HAP-1 (cell line): Measurements from ENCODE around the gene NEK7.

Experiments used
- DNase-seq, 2 experiments: peaks; one replicate each; pipeline ENCODE4 v3.0.0-alpha.2; 2016 to 2020; ENCODE audit warnings: low spot score in 2 of 2
- H3K27me3 ChIP-seq: fragments of 250-450 bp; sonication (Bioruptor Pico); 2 replicates; pipeline ENCODE4 v1.5.1; 2020; ENCODE audit warnings: low read depth, mild to moderate bottlenecking, moderate library complexity
- H3K36me3 ChIP-seq: fragments of 250-450 bp; sonication (Bioruptor Pico); replicated peaks from 2 replicates; pipeline ENCODE4 v1.5.1; 2020; ENCODE audit warnings: mild to moderate bottlenecking
- H3K4me1 ChIP-seq: fragments of 250-450 bp; sonication (Bioruptor Pico); 2 replicates; pipeline ENCODE4 v1.5.1; 2020; ENCODE audit warnings: mild to moderate bottlenecking
- H3K4me3 ChIP-seq: fragments of 250-450 bp; sonication (Bioruptor Pico); 2 replicates; pipeline ENCODE4 v1.5.1; 2020; ENCODE audit warnings: mild to moderate bottlenecking, moderate library complexity
- H3K9me3 ChIP-seq: fragments of 250-450 bp; sonication (Bioruptor Pico); 2 replicates; pipeline ENCODE4 v1.5.1; 2020; ENCODE audit warnings: mild to moderate bottlenecking, moderate library complexity
- in situ Hi-C: fragments of 300-500 bp; cut with MboI; formaldehyde crosslinking; loops from 3 replicates; pipeline ENCODE4 v1.14.3; 2020; ENCODE audit warnings: low sequenced_read_pairs, inconsistent platforms, mixed read lengths

The NEK7 gene

GRCh38 chr1:198367296-198367695, 210.5 kb downstream of the NEK7 start:
- in situ Hi-C loops: no loop called here
- no peaks in the 10 kb centered on the region for H3K27me3 ChIP-seq
- no peaks in the 10 kb centered on the region for H3K36me3 ChIP-seq
- no peak for DNase-seq
- H3K4me3 ChIP-seq: no peak overlapping the region
- H3K9me3 ChIP-seq: no peaks in the 10 kb centered on the region
- peaks cover 7% of the 10 kb centered on the region for H3K4me1 ChIP-seq

- H3K4me1 ChIP-seq: peaks cover 5% of the 10 kb centered on the region; the same call in 1 of the 2 replicates
- no peaks in the 10 kb centered on the region for H3K27me3 ChIP-seq
- H3K9me3 ChIP-seq: no peaks in the 10 kb centered on the region
- no peak overlapping the region for H3K4me3 ChIP-seq
- H3K36me3 ChIP-seq: no peaks in the 10 kb centered on the region
- in situ Hi-C loops: no loop called here
- no peak for DNase-seq
These were observed 214.2 kb downstream of the NEK7 start for GRCh38 chr1:198370996-198371395.
